Natural killer cell (primary cell): ENCODE results near the gene SESN1. TPM values are rescaled to one million over a fixed set of nuclear protein-coding genes. Genes with fewer than 3 reads are reported as not detected.

Source experiments
- ATAC-seq, 3 donors: fragments of 150-1000 bp in 2 of 3; fragments of 200-7000 bp in 1 of 3; cut with Tn5 transposase; 1 replicate in 1 of 3; 2 replicates in 2 of 3; pipeline ENCODE4 v1.10.0; 2021; ENCODE audit warnings: mild to moderate bottlenecking in 2 of 3, moderate library complexity in 2 of 3
- DNase-seq, 2 donors: peaks; one replicate each; pipeline versions ENCODE4 v3.0.0 to v3.0.0-alpha.2; 2013 to 2021; ENCODE audit warnings: mixed read lengths in 1 of 2
- H3K27ac ChIP-seq: one replicate; pipeline ENCODE4 v1.5.1; 2013; ENCODE audit warnings: mild to moderate bottlenecking, low read length
- H3K27me3 ChIP-seq: one replicate; pipeline ENCODE4 v1.6.1; 2013; ENCODE audit warnings: low read length; ENCODE audit not compliant: control insufficient read depth, insufficient read depth
- H3K36me3 ChIP-seq: one replicate; pipeline ENCODE4 v1.6.1; 2013; ENCODE audit warnings: low read length; ENCODE audit not compliant: control insufficient read depth, insufficient read depth
- H3K4me1 ChIP-seq: one replicate; pipeline ENCODE4 v1.6.1; 2013; ENCODE audit warnings: low read length; ENCODE audit not compliant: control insufficient read depth, insufficient read depth
- H3K4me3 ChIP-seq: one replicate; pipeline ENCODE4 v1.5.1; 2013; ENCODE audit warnings: low read length
- H3K9me3 ChIP-seq: one replicate; pipeline ENCODE4 v1.6.1; 2013; ENCODE audit warnings: low read length; ENCODE audit not compliant: control insufficient read depth, insufficient read depth
- H3K27ac Mint-ChIP-seq, 2 donors: one replicate each; pipeline ENCODE4 v1.8.0; 2022; ENCODE audit warnings: mild to moderate bottlenecking in 2 of 2, mixed read lengths in 2 of 2, moderate library complexity in 1 of 2
- H3K27me3 Mint-ChIP-seq, 2 donors: one replicate each; pipeline ENCODE4 v1.8.0; 2022; ENCODE audit warnings: low read depth in 2 of 2, mixed read lengths in 2 of 2
- H3K36me3 Mint-ChIP-seq: one replicate; pipeline ENCODE4 v1.8.0; 2022; ENCODE audit warnings: mixed read lengths
- H3K4me1 Mint-ChIP-seq, 2 donors: one replicate each; pipeline ENCODE4 v1.8.0; 2022; ENCODE audit warnings: mixed read lengths in 2 of 2
- H3K4me3 Mint-ChIP-seq: one replicate; pipeline ENCODE4 v1.8.0; 2022; ENCODE audit warnings: mild to moderate bottlenecking, moderate library complexity, mixed read lengths
- H3K9me3 Mint-ChIP-seq, 2 donors: one replicate each; pipeline ENCODE4 v1.8.0; 2022; ENCODE audit warnings: mixed read lengths in 2 of 2
- CTCF ChIP-seq: fragments of 200-600 bp; IDR thresholded peaks from one replicate; pipeline ENCODE4 v1.8.0; 2022; ENCODE audit warnings: antibody characterized with exemption
- WGBS: methylation state at CpG from one replicate; pipeline ENCODE4 v1.1.7; 2013; ENCODE audit warnings: missing lambda C conversion rate; ENCODE audit not compliant: insufficient coverage; 5-methylcytosine and 5-hydroxymethylcytosine counted together
- intact Hi-C: fragments of 100-400 bp; cut with micrococcal nuclease; formaldehyde crosslinking; loops from one replicate; pipeline ENCODE4 v1.14.2; 2022
- total RNA-seq, 4 donors: library from RNA; stranded (reverse); fragments of 120-200 nt in 1 of 4; gene quantifications; one replicate each; pipeline versions ENCODE4 v1.2.3 to v1.2.4, GENCODE V29; 2013 to 2022

SESN1 gene
- total RNA-seq, 3 donors from 2014 or later (not counting 1 experiment from before 2014, with no cell fraction given): 52.9 to 106 (median 68.9) TPM

GRCh38 chr6:109009236-109009961, 85.2 kb downstream of the SESN1 start:
- peak; percentile 93 to 97 for DNase-seq
- peak overlapping the region; percentile 90 to 99 for H3K27ac Mint-ChIP-seq

GRCh38 chr6:109008537-109009235, 86.0 kb downstream of the SESN1 start:
- Histone ChIP-seq H3K27ac (peak overlapping the region; percentile 94), H3K36me3 (no peaks in the 10 kb centered on the region), H3K4me1 (peaks cover 14% of the 10 kb centered on the region), H3K27me3 (no peaks in the 10 kb centered on the region), H3K9me3 (no peaks in the 10 kb centered on the region), H3K4me3 (peak overlapping the region; percentile 99)
- Mint-ChIP-seq H3K9me3 (no peaks in the 10 kb centered on the region), H3K4me1 (peaks cover 51 to 61% of the 10 kb centered on the region in 2 donors), H3K27me3 (no peaks in the 10 kb centered on the region), H3K4me3 (peak overlapping the region; percentile 97), H3K36me3 (no peaks in the 10 kb centered on the region), H3K27ac (peak overlapping the region; percentile 90 to 95)
- peak; percentile 7 to 29 (median 15) for ATAC-seq
- intact Hi-C loops: loop anchor here (1.0 to 5.0 kb wide), 8 partner anchors 41 to 451 kb away; partner anchors contain the start of gene CD164
- peak in 1 of 2 donors; percentile 56 for DNase-seq
- no peak for TF ChIP-seq CTCF
- under 1% methylated on average over 24 of the region's 24 CpGs for WGBS

More at GRCh38 chr6:109009236-109009961, 85.2 kb downstream of the SESN1 start:
- intact Hi-C loops: loop anchor here (1.0 to 5.0 kb wide), 8 partner anchors 42 to 452 kb away; partner anchors contain the start of gene CD164
- no peaks in the 10 kb centered on the region for H3K27me3 ChIP-seq
- WGBS: under 1% methylated on average over 80 of the region's 80 CpGs
- Mint-ChIP-seq H3K4me3 (peak overlapping the region; percentile 97), H3K4me1 (peaks cover 47 to 57% of the 10 kb centered on the region in 2 donors), H3K9me3 (no peaks in the 10 kb centered on the region), H3K36me3 (no peaks in the 10 kb centered on the region), H3K27me3 (no peaks in the 10 kb centered on the region)
- H3K4me1 ChIP-seq: peaks cover 12% of the 10 kb centered on the region
- ATAC-seq: peak; percentile 92 to 98 (median 95)
- peak overlapping the region; percentile 99 for H3K4me3 ChIP-seq
- no peaks in the 10 kb centered on the region for H3K36me3 ChIP-seq
- H3K9me3 ChIP-seq: no peaks in the 10 kb centered on the region
- TF ChIP-seq CTCF: no peak
- peak overlapping the region; percentile 95 for H3K27ac ChIP-seq

- H3K4me3 ChIP-seq: peak overlapping the region; percentile 99
- intact Hi-C loops: loop anchor here (2.0 to 5.0 kb wide), 7 partner anchors 41 to 451 kb away; partner anchors contain the start of gene CD164
- Mint-ChIP-seq H3K4me3 (peak overlapping the region; percentile 97), H3K36me3 (no peaks in the 10 kb centered on the region), H3K27ac (peak overlapping the region; percentile 90 to 95), H3K4me1 (peaks cover 49 to 63% of the 10 kb centered on the region in 2 donors), H3K9me3 (no peaks in the 10 kb centered on the region), H3K27me3 (no peaks in the 10 kb centered on the region)
- no peaks in the 10 kb centered on the region for H3K27me3 ChIP-seq
- H3K36me3 ChIP-seq: no peaks in the 10 kb centered on the region
- no peak for TF ChIP-seq CTCF
- H3K27ac ChIP-seq: peak overlapping the region; percentile 94
- DNase-seq (no peak), ATAC-seq (no peak)
- H3K9me3 ChIP-seq: no peaks in the 10 kb centered on the region
- 45% methylated on average over 2 of the region's 4 CpGs for WGBS
- peaks cover 15% of the 10 kb centered on the region for H3K4me1 ChIP-seq
Observed at GRCh38 chr6:109008054-109008453, 86.6 kb downstream of the SESN1 start.
